Fibroblast of pulmonary artery (primary cell): ENCODE results near the gene MPP3.
"Not testable (repeated sequence)": the region's sequence is repeated elsewhere in the genome, so short reads cannot be mapped to it uniquely, and the experiment has no call there.

Experiments used
- DNase-seq: peaks from one replicate; pipeline ENCODE4 v3.0.0-alpha.2; 2010; ENCODE audit warnings: low read depth
- H3K4me3 ChIP-seq: replicated peaks from 2 replicates; pipeline ENCODE4 v1.5.1; 2011; ENCODE audit warnings: low read depth, mild to moderate bottlenecking, control low read depth, low read length, moderate library complexity
- CTCF ChIP-seq: IDR thresholded peaks from 2 replicates; pipeline ENCODE4 v1.5.1; 2011; ENCODE audit warnings: mild to moderate bottlenecking, control low read depth, low read length, inconsistent platforms; ENCODE audit errors: missing control alignments

Gene MPP3

GRCh38 chr17:43808076-43808475 lies 24.9 kb downstream of the MPP3 start:
- DNase-seq = no peak
- no peak for TF ChIP-seq CTCF
- no peak overlapping the region for H3K4me3 ChIP-seq

- H3K4me3 ChIP-seq = no peak overlapping the region
- no peak for DNase-seq
- no peak for TF ChIP-seq CTCF
These were observed 27.8 kb downstream of the MPP3 start for GRCh38 chr17:43805117-43805516.

DNA sequence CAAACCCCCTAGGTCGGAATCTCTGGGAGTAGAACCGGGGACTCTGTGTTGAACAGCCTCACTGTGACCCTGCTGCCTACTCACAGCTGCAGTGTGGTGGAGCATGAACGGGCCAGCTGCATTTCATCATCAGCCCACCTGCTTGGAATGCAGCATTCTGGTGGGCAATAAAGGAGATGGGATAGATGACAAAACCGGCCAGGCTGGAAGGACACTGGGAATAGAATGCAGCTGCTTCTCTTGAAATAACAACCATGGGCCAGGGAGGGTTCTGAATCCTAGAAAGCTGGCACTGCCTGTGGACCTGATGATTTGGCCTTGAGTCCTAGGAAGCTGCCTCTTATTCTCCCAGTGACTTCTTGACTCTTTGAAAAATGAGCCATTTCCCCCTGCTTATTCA lies 29.2 kb downstream of the MPP3 start:
- no peak for TF ChIP-seq CTCF
- DNase-seq = peak; percentile 7
- no peak overlapping the region for H3K4me3 ChIP-seq

GRCh38 chr17:43801844-43802243 lies 31.1 kb downstream of the MPP3 start:
- no peak for TF ChIP-seq CTCF
- DNase-seq = no peak
- H3K4me3 ChIP-seq = no peak overlapping the region

GRCh38 chr17:43800736-43801135 lies 32.2 kb downstream of the MPP3 start:
- TF ChIP-seq CTCF = no peak
- no peak overlapping the region for H3K4me3 ChIP-seq
- DNase-seq = no peak

DNA sequence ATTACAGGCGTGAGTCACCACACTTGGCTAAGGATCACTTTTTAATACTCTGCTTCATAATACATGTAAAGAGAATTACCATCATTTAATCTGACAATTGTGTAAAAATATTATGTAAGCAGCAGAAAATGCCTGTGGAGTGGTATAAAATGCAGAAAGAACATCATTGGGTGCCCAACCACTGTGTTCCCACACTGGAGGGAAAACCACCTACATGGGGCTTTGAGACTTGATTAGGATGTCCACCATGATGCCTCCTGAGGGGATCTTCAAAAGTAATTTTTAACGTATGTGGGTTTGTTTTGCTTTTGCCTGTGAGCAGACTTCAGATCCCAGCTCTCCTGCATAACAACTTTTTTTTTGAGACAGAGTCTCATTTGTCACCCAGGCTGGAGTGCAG lies 33.9 kb downstream of the MPP3 start:
- TF ChIP-seq CTCF = no peak
- no peak overlapping the region for H3K4me3 ChIP-seq
- DNase-seq = no peak

DNA sequence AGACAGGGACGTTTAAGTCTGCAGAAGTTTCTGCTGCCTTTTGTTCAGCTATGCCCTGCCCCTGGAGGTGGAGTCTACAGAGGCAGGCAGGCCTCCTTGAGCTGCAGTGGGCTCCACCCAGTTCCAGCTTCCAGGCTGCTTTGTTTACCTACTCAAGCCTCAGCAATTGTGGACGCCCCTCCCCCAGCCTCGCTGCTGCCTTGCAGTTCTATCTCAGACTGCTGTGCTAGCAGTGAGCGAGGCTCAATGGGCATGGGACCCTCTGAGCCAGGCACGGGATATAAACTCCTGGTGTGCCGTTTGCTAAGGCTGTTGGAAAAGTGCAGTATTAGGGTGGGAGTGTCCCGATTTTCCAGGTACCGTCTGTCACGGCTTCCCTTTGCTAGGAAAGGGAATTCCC lies 34.9 kb downstream of the MPP3 start:
- DNase-seq, H3K4me3 ChIP-seq: not testable (repeated sequence)

GRCh38 chr17:43792668-43793067 lies 40.3 kb downstream of the MPP3 start:
- not testable (repeated sequence) for H3K4me3 ChIP-seq, DNase-seq
